ENCODE results near the gene LRRC15. TPM values are rescaled to one million over a fixed set of nuclear protein-coding genes. Genes with fewer than 3 reads are reported as not detected.

LRRC15 gene
- polyA plus RNA-seq, 4 donors = 0.06 to 0.10 TPM; not detected in 2

GRCh38 chr3:194386648-194387047, 17.1 kb upstream of the LRRC15 start:
- DNase-seq (ENCODE audit: low read depth in 4 of 4, low spot score in 3 of 4) = no peak

GRCh38 chr3:194386066-194386465, 16.5 kb upstream of the LRRC15 start:
- DNase-seq (ENCODE audit: low read depth in 4 of 4, low spot score in 3 of 4) = no peak

DNA sequence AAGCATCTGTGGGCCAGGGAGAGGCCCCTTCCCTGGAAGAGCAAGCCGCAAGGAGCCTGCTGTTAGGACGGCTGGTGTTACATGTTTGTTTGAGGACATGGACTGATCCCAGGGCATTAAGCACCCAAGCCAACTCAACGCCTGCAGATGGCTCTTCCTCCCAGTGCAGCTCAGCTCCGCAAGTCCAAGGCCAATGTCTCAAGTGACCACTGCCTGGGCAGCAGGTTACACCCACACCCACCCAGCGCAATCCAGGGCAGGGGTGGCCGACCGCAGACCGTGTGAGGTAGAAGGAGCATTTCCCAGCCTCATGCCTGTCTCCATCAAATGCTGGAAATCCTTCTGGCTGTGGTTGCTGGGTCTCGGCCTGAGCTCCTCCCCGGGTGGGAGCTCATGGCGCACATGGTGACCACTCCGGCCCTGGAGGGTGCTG, 15.0 kb upstream of the LRRC15 start:
- DNase-seq (ENCODE audit: low read depth in 4 of 4, low spot score in 3 of 4) = no peak

DNA sequence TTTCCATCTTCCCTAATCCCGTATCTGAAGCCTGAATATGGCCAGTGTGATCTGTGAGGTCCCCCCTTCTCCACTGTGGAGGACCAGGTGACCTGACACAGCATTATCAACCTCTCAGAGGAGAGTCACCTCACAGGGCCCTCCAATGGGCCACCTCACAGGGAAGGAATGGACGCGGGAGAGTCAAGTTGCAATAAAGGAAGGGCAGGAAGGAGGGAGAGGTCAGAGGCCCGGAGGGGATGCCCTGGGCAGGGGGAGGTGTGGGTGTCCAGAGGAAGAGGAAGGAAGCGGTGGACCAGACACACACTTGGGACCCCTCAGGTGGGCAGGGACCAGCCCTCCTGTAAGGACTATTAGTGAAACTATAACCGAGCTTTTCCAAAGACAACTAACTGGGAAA, 14.6 kb upstream of the LRRC15 start:
- no peak for DNase-seq (ENCODE audit: low read depth in 4 of 4, low spot score in 3 of 4)

DNA sequence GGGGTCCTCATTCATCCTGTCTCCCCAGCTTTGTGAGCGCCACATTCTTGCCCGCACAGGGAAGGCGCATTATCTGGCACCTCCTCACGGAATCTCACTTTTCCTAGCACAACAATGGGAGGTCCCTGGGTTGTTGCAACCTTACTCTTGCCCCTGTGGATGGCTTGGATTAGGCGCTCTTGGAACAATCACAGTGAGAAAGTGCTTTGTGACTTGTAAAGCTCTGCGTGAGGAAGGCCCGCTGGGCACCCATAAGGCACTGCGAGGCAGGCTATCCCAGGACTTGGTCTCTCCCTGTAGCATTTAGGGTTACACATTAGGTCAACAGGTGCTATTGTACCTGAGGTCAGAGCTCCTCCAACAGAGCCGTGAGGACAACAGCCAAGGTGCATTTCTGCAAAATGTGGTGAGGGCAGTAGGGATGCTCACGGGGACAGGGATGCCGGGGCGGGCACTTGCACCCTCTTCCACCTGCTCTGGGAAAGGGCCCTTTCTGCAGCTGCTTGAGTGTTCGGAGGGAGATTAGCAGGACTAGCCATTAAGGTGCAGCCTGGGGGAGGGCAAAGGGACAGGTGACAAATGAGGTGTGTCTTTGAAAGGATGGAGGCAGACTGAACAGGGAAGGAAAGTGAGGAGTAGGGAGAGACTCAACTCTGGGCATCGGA, 13.9 kb upstream of the LRRC15 start:
- DNase-seq (ENCODE audit: low read depth in 4 of 4, low spot score in 3 of 4) = no peak

DNA sequence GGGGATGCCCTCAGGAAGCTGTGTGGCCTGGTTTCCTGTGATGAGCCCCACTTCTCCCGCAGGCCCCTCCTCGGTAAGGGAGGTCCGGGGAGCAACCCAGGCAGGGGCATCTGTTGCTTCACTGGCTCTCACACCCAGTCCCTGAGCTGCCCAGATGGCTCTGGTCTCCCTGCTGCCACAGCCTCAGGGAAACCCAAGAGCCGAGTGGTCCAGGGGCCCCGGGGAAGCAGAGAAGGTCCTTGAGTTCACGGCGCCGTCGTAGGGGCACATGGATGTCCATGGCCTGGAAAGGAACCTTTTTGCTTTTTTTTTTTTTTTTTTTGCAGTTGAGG, 13.3 kb upstream of the LRRC15 start:
- no peak for DNase-seq (ENCODE audit: low read depth in 4 of 4, low spot score in 3 of 4)

DNA sequence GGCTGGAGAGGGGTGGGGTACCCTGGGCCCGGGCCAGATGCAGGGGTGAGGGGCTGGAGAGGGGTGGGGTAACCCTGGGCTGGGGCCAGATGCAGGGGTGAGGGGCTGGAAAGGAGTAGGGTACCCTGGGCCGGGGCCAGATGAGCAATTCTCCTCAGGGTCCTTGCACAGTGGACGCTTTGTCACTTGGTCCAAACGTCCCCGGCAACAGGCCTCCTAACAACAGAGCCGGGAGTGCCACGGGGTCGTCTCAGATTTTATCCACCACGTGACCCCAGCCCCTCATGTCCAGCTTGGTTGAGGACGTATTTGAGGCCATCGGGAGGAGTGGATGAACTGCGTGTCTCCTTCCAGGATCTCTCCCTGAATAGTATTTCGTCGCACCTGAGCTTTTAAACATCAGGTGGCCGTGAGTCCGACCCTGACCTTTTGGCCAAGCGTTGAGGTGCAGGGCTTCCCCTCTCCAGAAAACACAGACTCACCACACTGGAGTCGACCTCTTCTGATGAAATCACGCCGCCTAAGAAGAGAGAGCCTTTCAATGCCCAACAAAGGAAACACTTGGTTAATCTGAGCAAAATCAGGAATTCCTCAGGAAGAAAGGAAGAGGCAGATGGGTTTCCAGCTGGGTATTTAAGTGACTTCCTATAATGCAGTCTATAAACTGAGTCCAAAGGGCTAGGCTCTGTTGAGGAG, 12.8 kb upstream of the LRRC15 start:
- no peak for DNase-seq (ENCODE audit: low read depth in 4 of 4, low spot score in 3 of 4)

GRCh38 chr3:194381460-194381875, 11.9 kb upstream of the LRRC15 start:
- no peak for DNase-seq (ENCODE audit: low read depth in 4 of 4, low spot score in 3 of 4)

- DNase-seq (ENCODE audit: low read depth in 4 of 4, low spot score in 3 of 4) = no peak
Measured at GRCh38 chr3:194380326-194380725, 10.8 kb upstream of the LRRC15 start.

DNA sequence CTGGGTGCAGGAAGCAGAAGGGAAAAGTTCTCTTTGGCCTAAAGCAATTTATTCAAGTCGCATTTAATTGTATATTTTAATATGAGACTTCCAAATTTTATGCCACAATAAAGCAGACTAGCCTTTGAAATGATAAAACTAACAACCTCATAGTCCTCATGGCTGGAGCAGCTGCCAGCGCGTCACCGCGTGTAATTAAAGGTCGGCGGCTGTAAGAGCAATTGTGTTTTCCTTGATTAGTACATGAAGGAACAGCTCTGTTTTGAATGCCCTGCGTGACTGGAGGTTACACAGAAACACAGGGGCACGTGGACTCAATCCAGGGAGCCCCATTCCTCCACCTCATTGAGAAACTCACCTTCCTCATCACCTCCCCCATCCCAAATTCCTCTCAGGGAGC, 10.1 kb upstream of the LRRC15 start:
- no peak for DNase-seq (ENCODE audit: low read depth in 4 of 4, low spot score in 3 of 4)

- no peak for DNase-seq (ENCODE audit: low read depth in 4 of 4, low spot score in 3 of 4)
Measured at GRCh38 chr3:194379231-194379630, 9.7 kb upstream of the LRRC15 start.

DNA sequence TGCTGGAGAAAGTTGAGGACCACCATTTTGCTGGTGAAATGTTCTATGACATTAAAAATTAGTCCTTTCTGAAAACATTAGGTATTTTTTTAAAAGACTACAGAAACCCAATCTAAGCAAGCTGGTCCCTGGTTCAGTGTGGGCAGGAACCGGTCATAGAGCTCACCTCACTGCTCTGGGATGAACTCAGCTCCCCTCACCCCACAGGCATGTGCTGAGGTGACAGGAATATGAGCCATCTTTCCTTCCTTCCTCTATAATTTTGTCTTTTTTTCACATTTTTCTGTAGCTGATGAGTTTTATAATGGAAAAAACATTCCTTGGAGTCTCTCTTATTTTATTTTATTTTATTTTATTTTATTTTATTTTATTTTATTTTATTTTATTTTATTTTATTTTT, 8.2 kb upstream of the LRRC15 start:
- DNase-seq (ENCODE audit: low read depth in 4 of 4, low spot score in 3 of 4) = no peak

GRCh38 chr3:194376241-194376560, 6.7 kb upstream of the LRRC15 start:
- no peak for DNase-seq (ENCODE audit: low read depth in 4 of 4, low spot score in 3 of 4)

DNA sequence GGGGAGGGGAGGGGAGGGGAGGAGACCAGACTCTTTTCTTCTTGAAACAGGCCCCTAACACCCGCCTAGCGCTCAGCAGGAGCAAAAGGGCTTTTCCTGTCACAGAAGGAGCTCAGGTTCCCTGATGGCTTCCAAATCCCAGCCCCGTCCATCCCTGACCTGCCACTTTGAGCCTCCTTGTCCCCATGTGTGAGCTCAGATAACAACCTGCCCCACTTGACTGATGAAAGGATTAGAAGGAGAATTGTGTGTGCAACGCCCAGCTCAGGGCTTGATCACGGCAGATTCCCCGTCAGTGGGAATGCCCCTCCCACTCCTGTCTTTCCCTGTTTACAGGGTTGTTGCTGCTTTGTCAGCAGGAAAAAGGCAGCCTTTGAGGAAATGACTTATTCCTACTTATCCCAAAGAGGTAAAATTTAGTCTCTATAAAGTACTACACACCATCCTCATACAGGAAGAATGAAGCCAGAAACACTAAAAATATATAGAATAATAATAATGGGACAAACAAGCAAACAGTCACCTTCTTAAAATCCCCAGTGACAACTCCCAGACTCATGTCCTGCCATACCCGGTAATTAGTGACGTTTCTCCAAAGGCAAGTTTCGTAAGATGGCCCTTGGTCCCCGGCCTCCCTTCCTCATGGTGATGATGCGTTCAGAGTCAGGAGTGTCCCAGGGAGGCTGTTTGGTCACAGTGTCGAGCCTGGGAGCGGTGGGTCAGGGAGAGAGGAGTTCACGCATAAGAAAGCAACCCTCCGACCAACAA, 6.1 kb upstream of the LRRC15 start:
- no peak for DNase-seq (ENCODE audit: low read depth in 4 of 4, low spot score in 3 of 4)

GRCh38 chr3:194374935-194375334, 5.4 kb upstream of the LRRC15 start:
- DNase-seq (ENCODE audit: low read depth in 4 of 4, low spot score in 3 of 4) = no peak

GRCh38 chr3:194373899-194374298, 4.4 kb upstream of the LRRC15 start:
- no peak for DNase-seq (ENCODE audit: low read depth in 4 of 4, low spot score in 3 of 4)

- DNase-seq (ENCODE audit: low read depth in 4 of 4, low spot score in 3 of 4) = no peak
Measured at GRCh38 chr3:194373028-194373427, 3.5 kb upstream of the LRRC15 start.

- DNase-seq (ENCODE audit: low read depth in 4 of 4, low spot score in 3 of 4) = no peak
Measured at GRCh38 chr3:194370753-194371152, 1.2 kb upstream of the LRRC15 start.

- no peak for DNase-seq (ENCODE audit: low read depth in 4 of 4, low spot score in 3 of 4)
Measured at GRCh38 chr3:194368918-194369317, 625 bp downstream of the LRRC15 start.

- no peak for DNase-seq (ENCODE audit: low read depth in 4 of 4, low spot score in 3 of 4)
Measured at GRCh38 chr3:194367992-194368841, 1.3 kb downstream of the LRRC15 start.

GRCh38 chr3:194365978-194366490, 3.5 kb downstream of the LRRC15 start:
- no peak for DNase-seq (ENCODE audit: low read depth in 4 of 4, low spot score in 3 of 4)
